GM21723 (cell line): ENCODE data around the gene DMD.
"Not testable (repeated sequence)": the region's sequence is repeated elsewhere in the genome, so short reads cannot be mapped to it uniquely, and the experiment has no call there.

ENCODE experiments used
- ATAC-seq: cut with Tn5 transposase; IDR thresholded peaks from one replicate; pipeline ENCODE4 v1.9.1; 2021; ENCODE audit warnings: mild to moderate bottlenecking, moderate library complexity; ENCODE audit not compliant: unreplicated experiment

DMD gene

DNA sequence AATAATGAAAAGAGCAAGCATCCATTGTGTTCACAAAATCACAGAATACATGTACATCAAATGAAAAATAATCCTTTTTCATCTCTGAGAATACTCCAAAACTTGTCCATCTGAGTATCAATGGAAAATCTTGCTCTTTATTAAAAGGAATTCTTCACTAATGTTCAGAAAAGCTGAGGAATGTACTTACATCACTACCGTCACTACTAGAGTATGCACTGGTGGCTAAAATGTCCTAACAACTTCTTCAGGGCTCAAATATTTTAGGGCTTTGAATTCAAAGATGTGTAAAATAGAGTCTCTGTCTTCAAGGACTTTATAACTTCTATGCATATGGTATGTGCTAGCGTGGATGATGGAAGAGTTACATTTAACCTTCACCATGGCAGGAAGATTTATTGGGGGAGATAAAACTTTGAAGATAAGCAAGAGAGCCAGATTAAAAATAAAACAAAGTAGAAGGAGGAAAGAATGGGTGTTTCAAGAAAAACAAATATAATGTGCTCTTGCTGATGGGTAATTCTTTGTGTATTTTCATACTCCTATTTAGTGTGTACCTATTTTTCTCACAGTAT is 55.1 kb downstream of the DMD start:
- no peak for ATAC-seq

DNA sequence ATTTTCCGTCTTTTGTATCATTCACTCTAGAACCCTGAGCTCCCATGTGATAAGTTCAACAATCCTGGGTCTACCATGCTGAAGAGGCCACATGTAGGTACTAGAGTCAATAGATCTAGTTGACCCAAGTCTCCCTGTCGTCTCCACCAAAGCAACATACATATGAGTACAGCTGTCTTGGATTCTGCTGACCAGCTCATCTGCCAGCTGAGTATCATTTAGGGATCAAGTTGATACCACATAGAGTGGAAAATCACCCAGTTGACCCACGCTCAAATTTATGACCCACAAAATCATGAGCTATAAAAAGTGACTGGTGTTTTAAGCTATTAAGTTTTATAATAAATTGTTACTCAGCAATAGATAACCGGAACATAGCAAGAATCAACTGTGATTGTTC is 61.8 kb downstream of the DMD start:
- ATAC-seq: no peak

DNA sequence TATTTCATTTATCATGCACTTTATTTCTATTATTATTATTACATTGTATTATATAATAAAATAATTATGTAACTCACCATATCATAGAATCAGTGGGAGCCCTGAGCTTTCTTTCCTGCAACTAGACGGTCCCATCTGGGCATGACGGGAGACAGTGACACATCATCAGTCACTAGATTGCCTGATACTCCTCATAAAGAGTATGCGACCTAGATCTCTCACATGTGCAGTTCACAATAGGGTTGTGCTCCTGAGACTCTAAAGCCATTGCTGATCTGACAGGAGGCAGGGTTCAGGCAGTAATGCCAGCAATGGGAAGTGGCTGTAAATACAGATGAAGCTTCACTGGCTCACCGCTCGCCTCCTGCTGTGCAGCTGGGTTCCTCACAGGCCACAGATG is 62.3 kb downstream of the DMD start:
- no peak for ATAC-seq

GRCh38 chrX:33142331-33142730 is 69.0 kb downstream of the DMD start:
- ATAC-seq: no peak

DNA sequence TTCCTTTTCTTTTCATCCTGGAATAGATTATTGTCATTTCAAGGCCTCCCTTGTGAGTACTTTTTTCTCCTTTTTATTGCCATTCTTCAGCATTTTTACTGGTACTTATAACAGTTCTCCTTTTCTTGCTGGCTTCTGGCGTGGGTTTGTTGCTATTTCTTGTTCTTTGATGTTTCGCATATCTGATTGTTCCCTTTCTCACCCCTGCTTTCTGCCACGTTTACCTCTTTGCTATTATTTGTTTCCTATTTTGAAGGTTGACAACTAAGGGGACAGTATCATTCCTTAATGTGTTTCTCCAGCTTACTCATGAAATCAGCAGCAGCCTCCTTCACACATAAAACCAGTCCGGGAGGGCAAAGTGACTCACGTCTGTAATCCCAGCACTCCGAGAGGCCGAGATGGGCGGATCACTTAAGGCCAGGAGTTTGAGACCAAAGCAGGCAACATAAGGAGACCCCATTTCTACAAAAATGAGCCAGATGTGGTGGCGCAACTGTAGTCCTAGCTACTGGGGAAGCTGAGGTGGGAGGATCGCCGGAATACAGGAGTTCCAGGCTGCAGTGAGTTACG is 72.6 kb downstream of the DMD start:
- no peak for ATAC-seq

DNA sequence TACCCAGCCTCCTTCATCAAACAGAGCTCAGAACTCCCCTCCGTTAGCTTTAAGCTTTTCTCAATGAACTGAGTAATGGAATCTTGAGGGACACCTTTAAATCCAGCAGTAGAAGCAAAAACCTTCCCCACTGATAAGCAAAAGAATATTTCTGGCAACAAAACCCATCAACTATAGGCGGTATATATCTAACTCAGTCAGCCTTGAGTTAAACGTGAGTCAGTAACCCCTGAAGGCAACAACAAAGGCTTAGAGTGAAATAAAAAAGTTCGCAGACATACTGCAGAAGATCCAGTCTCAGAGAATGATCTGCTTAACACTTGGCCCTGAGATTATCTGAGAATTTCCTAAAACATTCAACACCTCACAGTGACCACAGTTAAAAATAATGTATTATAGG is 77.2 kb downstream of the DMD start:
- ATAC-seq: no peak

GRCh38 chrX:33133320-33133719 is 78.0 kb downstream of the DMD start:
- no peak for ATAC-seq

DNA sequence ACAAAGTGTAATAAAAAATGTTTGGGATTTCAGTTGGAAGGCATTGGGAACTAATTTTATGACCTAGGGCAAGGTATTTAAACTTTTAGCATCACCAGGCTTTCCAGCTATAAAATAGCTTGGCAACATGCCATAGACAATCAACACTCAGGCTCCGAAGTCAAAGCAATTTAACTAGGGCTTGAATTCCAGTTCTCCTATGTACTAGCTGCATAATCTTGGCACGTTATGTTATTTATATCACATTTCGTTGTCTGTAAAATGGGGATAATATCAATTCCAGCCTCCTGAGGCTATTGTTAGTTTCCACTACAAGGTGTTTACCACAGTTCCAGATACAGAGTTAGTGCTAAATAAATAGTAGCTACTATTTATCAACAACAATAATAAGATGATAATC is 78.8 kb downstream of the DMD start:
- no peak for ATAC-seq

DNA sequence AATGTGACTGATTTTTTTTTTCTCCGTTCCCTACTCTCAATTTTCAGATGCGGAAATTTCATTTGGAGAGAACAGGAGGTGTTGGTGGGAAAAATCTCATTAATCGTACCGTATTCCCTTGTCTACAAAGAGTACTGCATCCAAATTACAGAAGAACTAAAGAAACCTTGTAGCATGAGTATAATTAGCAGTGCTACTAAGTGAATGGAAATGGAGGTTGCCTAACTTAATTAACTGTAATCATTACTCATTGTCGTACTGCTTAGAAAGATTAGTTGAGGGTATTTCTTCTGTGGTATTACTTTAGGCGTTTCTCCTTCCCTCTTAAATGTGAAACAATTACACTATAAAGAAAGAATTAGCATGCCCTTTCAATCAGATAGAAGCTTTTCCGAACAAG is 81.7 kb downstream of the DMD start:
- ATAC-seq: no peak

DNA sequence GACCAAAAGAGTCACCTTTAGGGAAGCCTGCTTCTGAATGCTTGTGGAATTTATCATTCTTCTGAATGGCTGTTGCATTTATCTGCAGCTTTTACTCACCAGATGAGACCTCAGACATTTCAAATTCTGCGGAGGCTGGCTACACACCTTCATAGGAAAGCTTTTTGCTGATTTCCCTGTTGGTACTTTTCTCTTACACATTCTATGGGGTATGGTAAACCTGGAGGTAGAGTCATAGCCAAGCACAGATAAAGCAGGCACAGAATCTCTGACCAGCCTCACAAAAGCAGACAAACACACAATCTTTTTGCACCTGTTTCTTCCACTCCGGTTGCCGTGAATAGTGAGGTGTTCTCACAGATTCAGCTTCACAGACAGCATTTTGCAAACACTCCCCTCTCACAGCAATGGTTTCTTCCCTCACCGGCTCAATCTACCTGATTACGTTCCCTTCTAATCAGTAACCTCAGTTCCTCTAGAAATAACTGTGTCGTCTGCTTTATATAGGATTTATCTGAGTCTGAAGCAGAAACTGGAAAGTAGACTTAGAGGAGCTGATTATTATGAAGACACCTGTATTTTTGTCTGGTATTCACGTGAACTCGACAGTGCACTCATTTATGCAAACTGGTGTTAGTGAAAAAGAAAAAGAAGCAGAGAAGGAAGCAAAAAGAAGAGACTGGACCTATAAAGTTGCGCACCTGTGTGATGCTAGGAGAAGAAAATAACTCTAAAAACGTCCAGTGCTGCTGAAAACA is 83.1 kb downstream of the DMD start:
- no peak for ATAC-seq

GRCh38 chrX:33126469-33126868 is 84.9 kb downstream of the DMD start:
- no peak for ATAC-seq

GRCh38 chrX:33109858-33110257 is 101.5 kb downstream of the DMD start:
- no peak for ATAC-seq

DNA sequence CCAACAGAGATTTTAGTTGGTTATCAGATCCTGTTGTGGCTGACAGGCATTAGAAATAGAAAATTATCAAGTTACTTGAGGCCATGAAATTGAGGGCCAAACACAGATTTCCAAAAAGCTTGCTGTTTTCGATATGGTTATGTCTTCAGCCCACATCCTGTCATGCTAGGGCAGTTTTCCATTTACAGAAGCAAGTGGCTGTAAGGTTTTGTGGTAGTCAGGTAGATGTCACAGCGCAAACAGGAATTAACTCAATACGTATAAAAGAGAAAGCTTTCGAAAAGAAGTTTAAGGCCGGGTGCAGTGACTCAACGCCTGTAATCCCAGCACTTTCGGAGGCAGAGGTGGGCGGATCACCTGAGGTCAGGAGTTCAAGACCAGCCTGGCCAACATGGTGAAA is 104.6 kb downstream of the DMD start:
- no peak for ATAC-seq

GRCh38 chrX:33095079-33095478 is 116.3 kb downstream of the DMD start:
- no peak for ATAC-seq

DNA sequence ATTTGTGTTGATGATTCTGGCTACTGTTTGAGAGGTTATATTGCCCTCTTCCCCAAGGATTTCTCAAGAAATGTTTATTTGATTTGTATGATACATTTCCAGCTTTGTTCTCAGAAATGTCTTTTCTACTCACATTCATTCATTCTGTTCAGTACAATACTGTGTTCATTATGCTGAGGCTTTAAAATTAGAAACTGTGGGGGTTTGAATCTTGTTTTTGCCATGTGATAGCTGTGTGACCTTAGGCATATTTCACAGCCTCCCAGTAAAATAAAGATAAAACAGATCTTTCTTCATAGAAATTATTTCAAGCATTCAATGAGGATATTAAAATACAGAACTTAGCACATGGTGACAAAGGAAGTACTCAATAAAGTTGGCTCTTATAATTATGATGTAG is 123.9 kb downstream of the DMD start:
- ATAC-seq: no peak

- ATAC-seq: no peak
Observed at GRCh38 chrX:33086886-33087285, 124.5 kb downstream of the DMD start.

DNA sequence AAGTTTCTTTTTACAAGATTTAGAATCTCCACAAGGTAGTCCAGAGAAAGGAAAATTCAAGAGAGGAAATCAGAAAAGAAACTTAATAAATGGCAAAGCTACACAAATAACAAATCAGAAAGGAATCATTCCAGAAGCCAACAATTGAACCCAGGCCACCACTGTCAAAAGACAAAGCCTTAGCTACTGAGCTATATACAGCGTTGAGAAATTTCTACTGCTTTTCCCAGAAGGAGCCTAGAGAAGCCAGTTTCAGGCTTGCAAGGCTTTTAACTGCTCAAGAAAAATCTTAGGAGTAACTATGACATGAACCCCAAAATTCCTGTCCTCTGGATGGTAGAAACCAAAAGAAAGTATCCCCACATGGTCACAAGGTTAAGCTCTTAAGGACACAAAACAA is 129.0 kb downstream of the DMD start:
- ATAC-seq: no peak

DNA sequence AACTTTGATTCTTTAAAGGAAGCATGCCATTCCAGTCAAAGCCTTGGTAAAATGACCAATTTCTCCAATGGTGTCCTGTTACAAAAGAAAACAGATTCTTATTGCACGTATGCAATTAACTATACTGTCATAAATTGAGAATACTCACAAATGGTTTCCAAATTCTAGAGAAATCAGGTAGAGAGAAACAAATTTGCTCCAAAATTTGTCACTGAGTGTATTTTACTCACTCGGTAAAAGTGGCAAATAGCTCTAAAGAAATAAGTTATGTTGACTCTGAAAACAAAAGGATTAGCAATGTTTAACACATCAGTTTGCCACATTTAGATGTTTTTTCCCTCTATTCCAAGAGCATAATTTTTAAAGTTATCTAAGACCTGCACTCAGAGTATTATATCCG is 133.1 kb downstream of the DMD start:
- ATAC-seq: no peak

DNA sequence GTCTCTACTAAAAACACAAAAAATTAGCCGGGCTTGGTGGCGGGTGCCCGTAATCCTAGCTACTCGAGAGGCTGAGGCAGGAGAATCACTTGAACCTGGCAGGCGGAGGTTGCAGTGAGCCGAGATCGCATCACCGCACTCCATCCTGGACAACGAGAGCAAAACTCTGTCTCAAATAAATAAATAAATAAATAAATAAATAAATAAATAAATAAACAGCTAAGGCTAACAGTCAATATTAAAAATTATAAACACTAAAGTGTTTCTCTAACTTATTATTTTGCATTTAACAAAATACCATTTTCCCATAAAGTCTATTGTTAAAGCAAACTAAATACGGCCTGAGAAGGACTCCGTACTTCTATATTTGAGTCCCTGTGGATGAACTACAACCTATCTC is 137.7 kb downstream of the DMD start:
- ATAC-seq: not testable (repeated sequence)

DNA sequence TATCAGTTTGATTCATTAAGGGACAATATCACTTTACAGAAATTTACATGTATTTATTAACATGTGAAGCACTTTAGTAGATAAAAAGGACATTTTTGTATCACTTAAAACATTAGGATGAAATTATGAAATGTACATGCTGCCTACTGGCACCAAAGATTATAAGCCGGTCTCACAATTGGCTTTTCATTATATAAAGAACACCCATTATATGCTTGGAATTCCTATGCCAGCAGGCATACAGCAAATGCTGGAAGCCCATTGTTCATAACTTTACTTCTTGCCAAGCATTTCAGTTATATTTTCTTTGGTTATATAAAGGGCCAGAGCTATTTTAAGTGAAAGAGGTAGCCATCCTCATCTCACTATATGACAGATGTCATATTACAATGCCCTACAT is 145.9 kb downstream of the DMD start:
- no peak for ATAC-seq

DNA sequence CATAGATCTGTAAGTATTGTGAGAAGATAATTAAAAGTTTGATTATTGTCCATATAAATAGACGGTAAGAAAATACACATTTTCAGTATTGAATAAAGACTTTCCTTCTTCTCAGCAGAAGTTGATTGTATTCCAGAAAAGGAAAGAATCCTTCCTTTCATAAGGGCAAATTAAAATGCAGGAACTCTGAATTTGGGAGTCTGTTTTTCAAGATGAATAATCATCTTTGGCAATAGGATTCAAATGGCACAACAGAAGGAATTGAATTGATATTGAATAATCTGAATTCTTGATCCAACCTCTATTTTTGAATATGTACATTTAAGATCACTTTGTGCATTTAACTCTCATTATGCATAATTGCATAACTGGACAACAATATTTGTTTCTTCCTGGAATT is 149.3 kb downstream of the DMD start:
- no peak for ATAC-seq

DNA sequence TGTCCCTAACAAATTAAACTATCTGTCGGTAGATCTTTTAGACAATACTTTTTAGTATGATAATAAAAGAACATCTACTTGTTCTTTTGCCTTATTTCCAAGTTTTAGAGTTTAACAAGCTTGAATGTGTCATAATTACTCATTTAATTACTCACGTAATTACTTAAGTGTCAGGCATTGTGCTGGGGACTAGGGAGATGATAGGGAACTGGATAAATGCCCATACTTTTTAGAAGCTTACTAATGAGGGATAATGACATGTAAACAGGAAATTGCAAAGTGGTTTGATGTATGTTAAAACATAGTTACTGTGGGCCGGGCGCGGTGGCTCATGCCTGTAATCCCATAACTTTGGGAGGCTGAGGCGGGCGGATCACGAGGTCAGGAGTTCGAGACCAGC is 158.3 kb downstream of the DMD start:
- ATAC-seq: no peak

DNA sequence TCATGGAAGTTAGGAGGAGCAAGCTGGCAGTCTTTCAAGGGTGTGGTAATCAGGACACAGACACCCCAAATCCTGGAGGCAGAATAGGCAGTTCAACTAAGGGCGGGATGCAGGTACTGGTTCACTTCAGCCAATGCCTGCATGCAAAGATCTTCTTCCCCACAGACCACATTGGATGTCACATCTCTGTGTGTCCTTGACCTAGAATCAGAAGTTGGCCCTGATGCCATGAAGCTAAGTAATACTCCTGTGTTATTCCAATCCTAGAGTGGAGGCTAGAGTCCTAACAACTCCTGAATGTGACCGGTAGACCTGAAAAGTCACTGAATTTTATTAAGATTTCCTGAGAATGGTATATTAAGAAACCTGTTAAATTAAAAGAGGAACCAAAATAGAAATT is 165.5 kb downstream of the DMD start:
- no peak for ATAC-seq
